Stimulated activated naive CD8-positive, alpha-beta T cell treated with anti-CD3 and anti-CD28 coated beads, Interleukin-15, Interleukin-2, amounts not matched to agents 100 ng/mL and 50 ng/mL, for 24 hours (primary cell): ENCODE data around the gene DENND1A.

Experiments used
- H3K27ac Mint-ChIP-seq: one replicate; pipeline ENCODE4 v1.8.0; 2021; ENCODE audit warnings: mild to moderate bottlenecking, mixed read lengths
- H3K27me3 Mint-ChIP-seq: one replicate; pipeline ENCODE4 v1.8.0; 2021; ENCODE audit warnings: mixed read lengths
- H3K36me3 Mint-ChIP-seq: one replicate; pipeline ENCODE4 v1.8.0; 2021; ENCODE audit warnings: low read depth, mixed read lengths
- H3K4me1 Mint-ChIP-seq: one replicate; pipeline ENCODE4 v1.8.0; 2021; ENCODE audit warnings: low read depth, mixed read lengths
- H3K4me3 Mint-ChIP-seq: one replicate; pipeline ENCODE4 v1.8.0; 2021; ENCODE audit warnings: mild to moderate bottlenecking, mixed read lengths
- H3K9me3 Mint-ChIP-seq: one replicate; pipeline ENCODE4 v1.8.0; 2021; ENCODE audit warnings: mixed read lengths

Gene DENND1A

GRCh38 chr9:123349033-123349432 lies 580.9 kb downstream of the DENND1A start:
- Mint-ChIP-seq H3K9me3 (no peaks in the 10 kb centered on the region), H3K4me3 (no peak overlapping the region), H3K27me3 (peaks cover 8% of the 10 kb centered on the region), H3K36me3 (no peaks in the 10 kb centered on the region), H3K4me1 (peaks cover 2% of the 10 kb centered on the region), H3K27ac (no peak overlapping the region)

GRCh38 chr9:123348317-123348992 lies 581.5 kb downstream of the DENND1A start:
- Mint-ChIP-seq H3K9me3 (no peaks in the 10 kb centered on the region), H3K4me1 (peaks cover 5% of the 10 kb centered on the region), H3K36me3 (no peaks in the 10 kb centered on the region), H3K27me3 (peaks cover 8% of the 10 kb centered on the region), H3K27ac (no peak overlapping the region), H3K4me3 (no peak overlapping the region)

GRCh38 chr9:123347289-123348060 lies 582.5 kb downstream of the DENND1A start:
- Mint-ChIP-seq H3K27ac (no peak overlapping the region), H3K27me3 (peaks cover 8% of the 10 kb centered on the region), H3K4me1 (peaks cover 14% of the 10 kb centered on the region), H3K9me3 (no peaks in the 10 kb centered on the region), H3K4me3 (no peak overlapping the region), H3K36me3 (no peaks in the 10 kb centered on the region)

GRCh38 chr9:123346826-123347225 lies 583.1 kb downstream of the DENND1A start:
- peaks cover 8% of the 10 kb centered on the region for H3K27me3 Mint-ChIP-seq
- no peak overlapping the region for H3K27ac Mint-ChIP-seq
- H3K36me3 Mint-ChIP-seq: no peaks in the 10 kb centered on the region
- H3K4me1 Mint-ChIP-seq: peaks cover 20% of the 10 kb centered on the region
- no peaks in the 10 kb centered on the region for H3K9me3 Mint-ChIP-seq
- no peak overlapping the region for H3K4me3 Mint-ChIP-seq

GRCh38 chr9:123346026-123346425 lies 583.9 kb downstream of the DENND1A start:
- Mint-ChIP-seq H3K27me3 (peaks cover 8% of the 10 kb centered on the region), H3K4me1 (peaks cover 28% of the 10 kb centered on the region), H3K4me3 (no peak overlapping the region), H3K9me3 (no peaks in the 10 kb centered on the region), H3K36me3 (no peaks in the 10 kb centered on the region), H3K27ac (no peak overlapping the region)

GRCh38 chr9:123345567-123345955 lies 584.4 kb downstream of the DENND1A start:
- Mint-ChIP-seq H3K27ac (no peak overlapping the region), H3K4me1 (peaks cover 32% of the 10 kb centered on the region), H3K36me3 (no peaks in the 10 kb centered on the region), H3K9me3 (no peaks in the 10 kb centered on the region), H3K4me3 (no peak overlapping the region), H3K27me3 (peaks cover 5% of the 10 kb centered on the region)

- H3K4me1 Mint-ChIP-seq: peaks cover 44% of the 10 kb centered on the region
- H3K9me3 Mint-ChIP-seq: no peaks in the 10 kb centered on the region
- no peak overlapping the region for H3K4me3 Mint-ChIP-seq
- no peaks in the 10 kb centered on the region for H3K27me3 Mint-ChIP-seq
- H3K36me3 Mint-ChIP-seq: no peaks in the 10 kb centered on the region
- H3K27ac Mint-ChIP-seq: no peak overlapping the region
Measured at GRCh38 chr9:123344192-123344949, 585.6 kb downstream of the DENND1A start.

GRCh38 chr9:123343443-123344191 lies 586.3 kb downstream of the DENND1A start:
- Mint-ChIP-seq H3K36me3 (no peaks in the 10 kb centered on the region), H3K27ac (peak overlapping the region; percentile 36), H3K27me3 (no peaks in the 10 kb centered on the region), H3K9me3 (no peaks in the 10 kb centered on the region), H3K4me3 (no peak overlapping the region), H3K4me1 (peaks cover 52% of the 10 kb centered on the region)

- no peaks in the 10 kb centered on the region for H3K9me3 Mint-ChIP-seq
- no peak overlapping the region for H3K27ac Mint-ChIP-seq
- peaks cover 63% of the 10 kb centered on the region for H3K4me1 Mint-ChIP-seq
- no peaks in the 10 kb centered on the region for H3K36me3 Mint-ChIP-seq
- no peaks in the 10 kb centered on the region for H3K27me3 Mint-ChIP-seq
- H3K4me3 Mint-ChIP-seq: no peak overlapping the region
Measured at GRCh38 chr9:123342247-123342646, 587.7 kb downstream of the DENND1A start.

GRCh38 chr9:123341816-123342215 lies 588.1 kb downstream of the DENND1A start:
- H3K4me3 Mint-ChIP-seq: peak overlapping the region; percentile 2

GRCh38 chr9:123339666-123340510 lies 590.0 kb downstream of the DENND1A start:
- H3K36me3 Mint-ChIP-seq: no peaks in the 10 kb centered on the region
- H3K4me3 Mint-ChIP-seq: peak overlapping the region; percentile 76
- no peaks in the 10 kb centered on the region for H3K27me3 Mint-ChIP-seq
- peak overlapping the region; percentile 97 for H3K27ac Mint-ChIP-seq
- peaks cover 81% of the 10 kb centered on the region for H3K4me1 Mint-ChIP-seq
- H3K9me3 Mint-ChIP-seq: no peaks in the 10 kb centered on the region

More at GRCh38 chr9:123341816-123342215, 588.1 kb downstream of the DENND1A start:
- Mint-ChIP-seq H3K27me3 (no peaks in the 10 kb centered on the region), H3K27ac (no peak overlapping the region), H3K4me1 (peaks cover 63% of the 10 kb centered on the region), H3K36me3 (no peaks in the 10 kb centered on the region), H3K9me3 (no peaks in the 10 kb centered on the region)

GRCh38 chr9:123338710-123339665 lies 590.9 kb downstream of the DENND1A start:
- Mint-ChIP-seq H3K4me3 (peak overlapping the region; percentile 76), H3K27ac (peak overlapping the region; percentile 97), H3K4me1 (peaks cover 87% of the 10 kb centered on the region), H3K27me3 (no peaks in the 10 kb centered on the region), H3K9me3 (no peaks in the 10 kb centered on the region), H3K36me3 (no peaks in the 10 kb centered on the region)

- Mint-ChIP-seq H3K4me1 (peaks cover 84% of the 10 kb centered on the region), H3K9me3 (no peaks in the 10 kb centered on the region), H3K27me3 (no peaks in the 10 kb centered on the region), H3K4me3 (no peak overlapping the region), H3K36me3 (no peaks in the 10 kb centered on the region), H3K27ac (peak overlapping the region; percentile 97)
Measured at GRCh38 chr9:123337971-123338370, 592.0 kb downstream of the DENND1A start.
